Measurements from ENCODE around the gene REPIN1.

GRCh38 chr7:150359622-150360362 lies 8.8 kb upstream of the REPIN1 start:
- no peak for TF ChIP-seq CTCF (IDR thresholded peaks at IDR 0.05; ENCODE audit: low read length)
- no peak for TF ChIP-seq EZH2phosphoT487 (IDR thresholded peaks at IDR 0.05; ENCODE audit: low read length)

Data from MM.1S (cell line).